T-helper 22 cell (primary cell): Measurements from ENCODE around the gene PRKCB.
"Not testable (repeated sequence)": the region's sequence is repeated elsewhere in the genome, so short reads cannot be mapped to it uniquely, and the experiment has no call there.

Experiments
- DNase-seq: peaks from one replicate; pipeline ENCODE4 v3.0.0-alpha.2; 2020; ENCODE audit warnings: low read depth

The PRKCB gene

DNA sequence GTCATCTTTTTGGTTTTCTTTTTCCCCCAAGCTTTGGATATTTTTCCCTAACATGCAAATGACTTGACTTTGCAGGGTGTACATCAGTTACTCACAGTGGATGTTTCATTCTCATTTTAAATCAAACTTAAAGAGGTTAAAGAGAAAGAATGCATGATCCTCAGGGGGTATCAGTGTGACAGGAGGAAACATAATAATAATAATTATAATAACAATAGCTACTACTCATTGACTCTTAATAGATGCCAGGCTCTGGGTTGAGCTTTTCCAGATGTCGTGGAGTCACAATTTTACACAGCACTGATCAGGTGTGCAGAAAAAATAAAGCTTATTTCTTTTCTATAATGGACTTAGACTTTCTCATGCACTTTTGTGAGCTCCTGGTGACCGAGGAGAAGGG, 263.1 kb downstream of the PRKCB start:
- DNase-seq: no peak

DNA sequence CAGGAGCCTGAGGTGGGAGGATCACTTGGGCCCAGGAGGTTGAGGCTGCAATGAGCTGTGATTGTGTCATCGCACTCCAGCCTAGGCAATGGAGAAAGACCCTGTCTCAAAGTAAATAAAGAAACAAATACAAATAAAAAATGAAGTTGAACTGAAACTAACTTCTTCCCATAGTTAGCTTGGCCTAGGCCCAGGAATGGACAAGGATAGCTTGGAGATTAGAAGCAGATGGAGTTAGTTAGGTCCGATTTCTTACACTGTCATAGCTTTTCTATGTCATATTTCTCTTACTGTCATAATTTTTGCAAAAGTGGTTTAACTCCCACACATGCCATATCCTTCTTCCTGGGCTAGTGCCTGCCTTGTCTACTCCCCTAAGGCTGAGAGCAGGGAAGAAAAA, 265.6 kb downstream of the PRKCB start:
- DNase-seq: no peak

DNA sequence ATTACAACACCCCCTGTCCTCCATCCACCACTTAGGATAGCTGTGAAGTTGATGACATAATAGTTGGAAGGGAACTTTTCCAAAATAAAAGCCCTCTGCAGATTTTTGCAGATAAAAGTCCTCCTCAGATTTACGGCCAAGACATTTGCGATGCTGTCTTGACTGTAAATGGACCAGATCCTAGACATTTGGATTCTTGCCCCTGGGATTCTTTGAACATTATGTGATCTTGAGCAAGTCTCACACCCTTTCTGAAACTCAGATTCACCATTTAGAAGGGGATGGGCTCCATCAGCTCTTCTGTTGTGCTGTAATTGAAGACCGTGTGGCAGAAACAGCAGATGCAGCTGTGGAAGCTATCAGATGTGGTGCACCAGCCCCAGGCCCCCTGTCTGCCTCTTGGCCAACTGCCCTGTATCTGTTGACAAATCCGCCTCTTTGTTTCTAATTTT, 266.5 kb downstream of the PRKCB start:
- DNase-seq: no peak

DNA sequence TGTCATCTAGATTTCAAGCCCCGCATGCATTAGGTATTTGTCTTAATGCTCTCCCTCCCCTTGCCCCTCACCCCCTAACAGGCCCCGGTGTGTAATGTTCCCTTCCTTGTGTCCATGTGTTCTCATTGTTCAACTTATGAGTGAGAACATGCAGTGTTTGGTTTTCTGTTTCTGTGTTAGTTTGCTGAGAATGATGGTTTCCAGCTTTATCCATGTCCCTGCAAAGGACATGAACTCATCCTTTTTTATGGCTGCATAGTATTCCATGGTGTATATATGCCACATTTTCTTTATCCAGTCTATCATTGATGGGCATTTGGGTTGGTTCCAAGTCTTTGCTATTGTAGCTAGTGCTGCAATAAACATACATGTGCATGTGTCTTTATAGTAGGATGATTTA, 269.7 kb downstream of the PRKCB start:
- not testable (repeated sequence) for DNase-seq

DNA sequence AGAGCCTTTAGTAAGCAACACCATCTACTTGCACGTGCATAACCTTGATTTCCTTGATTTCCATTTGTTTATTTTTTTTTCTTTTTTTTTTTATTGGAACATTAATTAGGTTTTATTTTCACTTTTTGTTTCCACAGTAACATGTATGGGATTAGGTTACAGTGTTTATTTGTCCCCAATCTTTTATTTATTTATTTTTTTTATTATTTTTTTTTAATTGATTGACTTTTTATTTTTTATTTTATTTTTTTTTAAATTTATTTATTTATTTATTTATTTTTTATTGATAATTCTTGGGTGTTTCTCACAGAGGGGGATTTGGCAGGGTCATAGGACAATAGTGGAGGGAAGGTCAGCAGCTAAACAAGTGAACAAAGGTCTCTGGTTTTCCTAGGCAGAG, 272.3 kb downstream of the PRKCB start:
- DNase-seq: not testable (repeated sequence)

DNA sequence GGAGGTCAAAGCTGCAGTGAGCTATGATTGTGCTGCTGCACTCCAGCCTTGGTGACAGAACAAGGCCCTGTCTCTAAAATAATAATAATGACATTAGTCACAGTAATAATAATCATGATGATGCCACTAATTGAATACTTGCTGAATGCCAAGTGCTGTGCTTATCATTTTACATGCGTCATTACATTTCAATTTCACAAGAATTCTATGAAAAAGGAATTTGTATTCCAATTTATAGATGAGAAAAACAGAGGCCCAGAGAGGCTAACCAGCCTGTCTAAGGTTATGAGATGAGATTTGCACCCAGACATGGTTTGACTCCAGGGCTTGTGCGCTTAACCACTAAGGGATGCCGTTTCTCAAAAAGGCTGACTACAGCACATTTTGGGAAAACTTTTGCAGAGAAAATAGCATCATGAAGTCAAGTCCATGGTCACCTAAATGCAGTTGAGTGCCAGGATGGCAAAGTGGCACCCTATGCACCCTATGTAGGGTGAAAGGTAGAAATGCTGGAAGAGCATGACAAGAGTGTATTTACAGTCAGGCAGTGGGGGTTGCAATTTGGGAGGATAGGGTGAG, 276.0 kb downstream of the PRKCB start:
- DNase-seq: no peak

DNA sequence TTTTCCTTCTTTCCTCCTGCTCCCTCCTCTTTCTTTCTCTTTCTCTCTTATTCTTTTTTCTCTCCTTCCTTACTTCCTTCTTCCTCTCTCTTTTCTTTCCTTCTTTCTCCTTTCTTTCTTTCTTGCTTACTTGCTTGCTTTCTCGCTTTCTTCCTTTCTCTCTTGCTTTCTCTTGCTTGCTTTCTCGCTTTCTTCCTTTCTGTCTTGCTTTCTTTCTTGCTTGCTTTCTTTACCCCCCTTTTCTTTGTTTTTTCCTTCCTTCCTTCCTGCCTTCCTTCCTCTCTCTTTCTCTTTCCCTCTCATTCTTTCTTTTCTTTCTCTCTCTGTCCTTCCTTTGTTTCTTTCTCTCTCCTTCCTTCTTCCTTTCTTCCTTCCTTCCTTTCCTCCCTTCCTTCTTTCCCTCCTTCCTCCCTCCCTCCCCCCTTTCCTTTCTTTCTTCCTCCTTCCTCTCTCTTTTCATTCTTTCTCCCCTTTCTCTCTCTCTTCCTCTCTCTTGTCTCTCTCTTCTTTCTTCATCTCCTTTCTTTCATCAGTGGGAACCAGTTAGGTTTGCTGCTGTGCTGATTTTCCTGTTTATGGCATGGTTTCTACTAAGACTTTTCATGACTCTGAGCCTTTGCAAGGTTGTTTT, 277.4 kb downstream of the PRKCB start:
- DNase-seq: no peak

DNA sequence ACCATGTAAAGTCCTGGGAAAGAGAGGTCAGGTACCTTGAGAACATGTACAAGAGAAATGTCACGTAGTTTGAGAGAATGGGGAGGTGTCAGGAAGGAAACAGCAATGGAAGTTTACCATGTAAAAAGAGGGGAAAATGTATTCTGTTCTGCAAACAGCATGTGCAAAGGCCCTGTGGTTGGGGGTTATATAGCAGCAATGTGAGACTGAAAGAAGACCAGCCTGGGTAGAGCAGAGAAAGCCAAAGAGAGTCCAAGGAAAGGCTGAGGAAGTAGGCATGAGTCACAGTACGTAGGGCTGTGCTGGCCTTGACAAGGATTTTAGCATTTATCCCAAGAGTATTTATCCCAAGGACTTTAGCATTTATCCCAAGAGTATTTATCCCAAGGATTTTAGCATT, 279.1 kb downstream of the PRKCB start:
- DNase-seq: no peak

DNA sequence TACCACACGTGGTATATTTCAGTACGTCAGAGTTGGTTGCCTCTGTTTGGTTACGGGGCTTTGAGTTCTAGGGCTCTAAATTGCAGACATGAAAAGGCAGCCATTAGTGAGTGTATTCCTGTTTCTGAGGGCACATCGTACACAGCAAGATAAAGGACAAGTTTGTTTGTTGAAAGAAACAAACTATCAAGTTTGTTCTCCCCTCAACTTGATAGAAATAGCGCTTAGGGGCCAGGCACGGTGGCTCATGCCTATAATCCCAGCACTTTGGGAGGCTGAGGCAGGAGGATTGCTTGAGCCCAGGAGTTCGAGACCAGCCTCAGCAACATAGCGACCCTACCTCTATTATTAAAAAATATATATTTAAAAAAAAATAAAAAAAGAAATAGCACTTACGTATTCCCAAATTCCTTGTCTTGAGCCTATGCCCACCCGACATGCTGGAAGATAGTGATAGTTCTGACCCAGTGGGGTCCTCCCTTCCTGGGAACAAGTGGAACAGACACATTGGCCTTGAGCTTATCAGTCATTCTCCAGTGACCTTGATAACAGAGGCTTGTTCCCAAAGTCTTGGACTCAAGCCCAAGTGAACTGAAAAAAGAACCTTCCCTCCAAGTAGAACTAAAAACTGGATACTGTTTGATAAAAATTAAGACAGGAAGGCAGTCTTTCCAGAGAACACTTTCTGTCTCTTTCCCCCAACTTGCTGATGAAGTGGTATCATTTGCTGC, 280.4 kb downstream of the PRKCB start:
- DNase-seq: no peak

DNA sequence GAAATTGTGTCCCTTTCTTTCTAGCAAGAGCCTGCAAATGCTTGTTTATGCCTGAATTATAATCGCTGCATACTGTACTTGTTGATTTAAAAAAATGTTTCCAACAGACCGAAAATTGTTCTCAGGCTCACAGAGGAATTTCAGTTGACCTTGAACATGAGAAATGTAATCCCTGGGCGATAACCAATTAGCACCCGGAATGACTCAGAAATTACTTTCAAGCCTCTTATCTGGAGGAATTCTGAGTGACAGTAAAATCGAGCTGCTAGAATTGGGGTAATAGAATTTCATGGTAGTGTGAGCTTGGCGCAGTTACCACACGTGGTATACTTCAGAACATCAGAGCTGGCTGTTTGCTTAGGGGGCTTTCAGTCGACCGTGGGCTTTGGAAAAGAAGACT, 281.2 kb downstream of the PRKCB start:
- no peak for DNase-seq

DNA sequence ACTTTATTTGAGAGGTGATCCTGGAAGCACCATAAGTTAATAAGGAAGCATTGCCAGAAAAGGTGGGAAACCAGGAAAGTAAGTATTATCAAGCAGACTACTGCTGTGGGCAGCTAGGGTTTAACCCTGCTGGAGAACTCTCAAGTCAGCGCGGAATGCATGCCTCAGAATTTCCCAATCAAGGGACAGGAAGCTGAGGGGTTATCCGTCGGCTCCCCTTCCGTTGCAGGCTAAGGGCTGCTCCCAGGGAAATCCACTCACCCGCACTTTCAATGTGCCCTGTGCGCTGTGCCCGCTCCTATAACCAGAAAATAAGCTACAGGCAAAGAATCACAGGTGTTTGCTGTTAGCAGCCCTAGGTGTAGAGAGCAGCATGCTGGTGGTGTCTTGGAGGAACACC, 281.9 kb downstream of the PRKCB start:
- no peak for DNase-seq

DNA sequence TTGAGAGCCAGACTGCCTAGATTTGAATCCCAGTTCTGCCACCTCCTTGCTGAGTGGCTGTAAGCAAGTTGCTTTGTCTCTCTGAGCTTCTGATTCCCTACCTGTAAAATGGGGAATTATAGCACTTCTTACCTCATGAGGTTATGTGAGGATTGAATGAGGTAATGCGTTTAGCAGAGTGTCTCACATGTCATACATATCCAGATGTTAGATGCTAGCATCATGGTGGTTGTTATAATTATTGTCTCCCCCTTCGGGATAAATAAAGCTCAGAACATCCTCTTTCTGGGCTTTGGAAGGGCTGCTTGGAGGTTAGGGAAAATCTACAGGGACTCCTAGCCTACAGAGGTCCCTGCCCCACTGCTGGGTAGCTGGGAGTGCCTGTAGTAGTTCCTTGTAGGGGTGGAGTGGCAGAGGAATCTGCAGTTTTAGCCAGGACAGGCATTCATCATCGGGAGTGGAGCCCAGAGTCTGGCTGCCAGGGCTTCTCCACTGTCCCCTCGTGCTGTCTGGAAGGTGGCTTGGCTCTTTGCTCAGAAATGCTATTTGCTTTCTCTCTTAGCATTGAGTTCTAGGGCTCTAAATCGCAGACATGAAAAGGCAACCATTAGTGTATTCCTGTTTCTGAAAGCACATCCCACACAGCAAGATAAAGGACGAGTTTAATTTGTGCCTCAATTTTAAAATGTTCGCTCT, 282.5 kb downstream of the PRKCB start:
- DNase-seq: no peak

DNA sequence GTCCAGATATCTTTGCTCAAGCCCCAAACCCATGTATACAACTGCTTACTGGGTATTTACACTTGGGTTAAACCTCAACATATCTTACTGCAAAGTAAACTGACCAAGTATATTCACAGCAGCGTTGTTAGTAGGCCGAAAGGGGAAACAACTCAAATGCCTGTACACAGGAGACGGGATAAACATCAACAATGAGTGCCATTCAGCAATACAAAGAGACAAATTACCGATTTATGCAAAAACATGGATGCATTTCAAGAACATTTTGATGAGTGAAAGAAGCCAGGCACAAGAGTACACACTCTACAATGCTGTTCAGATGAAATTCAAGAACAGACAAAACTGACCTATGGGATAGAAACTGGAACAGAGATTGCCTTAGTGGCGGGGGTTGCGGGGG, 284.0 kb downstream of the PRKCB start:
- no peak for DNase-seq

DNA sequence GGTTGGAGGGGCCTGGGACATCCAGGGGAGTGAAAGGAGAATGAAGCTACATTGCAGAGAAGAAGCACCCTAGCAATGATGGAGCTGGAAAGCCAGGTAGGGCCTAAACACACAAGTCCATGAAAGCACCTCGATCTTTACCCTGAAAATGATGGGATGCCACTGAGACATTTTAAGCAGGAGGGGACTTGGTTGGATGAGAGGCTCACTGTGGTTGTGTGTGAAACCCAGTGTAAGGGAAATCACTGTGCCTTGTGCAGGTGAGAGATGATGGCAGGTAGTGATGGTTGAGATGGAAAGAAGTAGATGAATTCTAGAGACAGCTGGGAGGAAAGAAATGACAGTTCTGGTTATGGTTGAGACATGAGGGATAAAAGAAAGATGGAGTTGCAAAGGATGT, 287.5 kb downstream of the PRKCB start:
- DNase-seq: no peak

DNA sequence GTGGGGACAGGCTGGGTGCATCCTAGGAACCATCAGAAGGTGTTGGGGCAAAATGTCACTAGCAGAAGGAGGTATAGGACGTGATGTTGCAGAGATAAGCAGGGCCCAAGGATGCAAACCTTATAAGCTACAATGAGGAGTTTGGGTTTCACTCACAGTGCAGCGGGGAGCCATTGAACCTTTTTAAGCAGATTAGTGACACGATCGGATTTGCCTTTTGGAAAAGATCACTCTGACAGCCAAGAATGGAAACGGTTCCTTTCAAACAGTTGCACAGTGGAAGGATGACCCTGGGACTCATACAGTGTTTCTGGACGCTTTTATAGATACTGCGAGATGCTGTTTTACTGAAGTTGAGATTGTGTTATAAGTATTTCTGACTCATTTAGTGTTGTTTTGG, 288.5 kb downstream of the PRKCB start:
- no peak for DNase-seq

DNA sequence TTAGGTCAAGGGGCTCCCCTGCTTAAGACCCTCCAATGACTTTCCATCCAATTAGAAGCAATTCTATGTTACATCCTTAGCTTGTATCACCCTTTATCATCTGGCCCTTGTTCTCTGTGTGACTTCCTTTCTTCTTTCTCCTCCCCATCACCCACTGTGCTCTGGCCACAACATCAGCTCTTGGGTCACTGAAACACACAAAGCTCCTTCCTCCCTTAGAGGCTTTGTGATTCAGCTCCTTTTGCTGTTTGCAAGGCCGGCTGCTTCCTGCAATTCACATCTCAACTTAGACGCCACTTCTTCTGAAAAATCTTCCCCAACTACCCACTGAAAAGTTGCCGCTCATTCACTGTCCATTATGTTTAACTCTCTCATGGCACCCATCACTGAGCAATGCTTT, 289.4 kb downstream of the PRKCB start:
- no peak for DNase-seq

DNA sequence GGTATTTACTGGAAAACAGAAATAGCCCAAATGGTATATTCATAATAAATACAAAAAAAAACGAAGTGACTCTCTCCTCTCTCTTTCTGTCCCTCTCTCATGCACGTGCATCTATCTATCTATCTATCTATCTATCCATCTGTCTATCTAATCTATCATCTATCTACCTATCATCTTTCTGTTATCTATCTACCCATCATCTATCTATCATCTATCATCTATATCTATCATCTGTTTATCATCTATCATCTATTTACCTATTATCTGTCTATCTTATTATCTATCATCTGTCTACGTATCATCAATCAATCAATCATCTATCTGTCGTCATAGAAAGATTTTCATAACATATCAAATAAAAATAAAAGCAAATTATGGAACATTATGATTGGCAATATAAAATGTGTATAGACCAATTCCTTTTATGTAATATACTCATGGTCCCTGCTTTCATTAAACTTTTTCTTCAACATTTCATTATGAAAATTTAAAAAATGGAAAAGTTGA, 293.7 kb downstream of the PRKCB start:
- DNase-seq: no peak

DNA sequence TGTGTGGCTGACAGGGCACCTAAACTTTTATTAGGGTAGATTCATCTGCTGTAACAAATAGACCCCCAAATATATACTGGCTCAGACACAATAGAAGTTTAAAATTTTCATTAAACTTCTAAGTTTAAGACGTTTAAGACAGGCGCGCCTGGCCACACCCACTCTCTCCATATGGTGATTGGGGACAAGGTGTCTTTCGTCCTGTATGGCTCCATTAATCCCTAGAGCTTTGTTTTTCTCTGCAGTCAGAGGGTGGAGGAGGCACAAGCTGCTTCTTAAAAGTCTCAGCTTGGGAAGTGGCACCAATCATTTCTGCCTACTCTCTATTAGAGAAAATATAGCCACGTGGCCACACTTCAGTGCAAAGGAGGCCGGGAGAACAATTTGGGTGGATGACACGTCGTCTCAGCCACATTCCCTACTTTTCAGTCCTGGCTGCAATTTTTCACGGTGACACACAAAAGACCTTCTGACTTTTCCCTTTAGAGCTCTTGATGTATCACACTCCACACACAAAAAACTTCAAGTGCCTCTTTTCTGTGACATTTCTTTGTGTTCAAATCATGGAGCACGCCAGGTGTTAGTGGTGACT, 294.8 kb downstream of the PRKCB start:
- no peak for DNase-seq

DNA sequence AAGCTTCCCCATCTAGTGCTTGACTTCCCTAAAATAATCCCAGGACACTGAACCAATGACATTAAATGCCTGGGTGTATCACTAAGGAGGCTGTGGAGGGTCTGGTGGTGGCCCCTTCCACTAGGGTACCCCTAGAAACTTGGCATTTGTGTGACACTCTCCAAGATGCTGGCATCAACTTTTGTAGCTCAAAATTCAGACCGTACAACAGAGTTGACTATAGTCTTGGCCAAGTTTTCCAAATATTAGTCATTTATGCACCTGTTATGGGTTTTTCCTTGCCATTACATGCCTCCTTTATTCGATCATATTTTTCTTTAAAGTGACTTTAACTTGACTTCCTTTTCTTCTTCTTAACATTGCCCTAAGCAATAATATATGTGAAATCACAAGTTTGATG, 295.5 kb downstream of the PRKCB start:
- DNase-seq: no peak

DNA sequence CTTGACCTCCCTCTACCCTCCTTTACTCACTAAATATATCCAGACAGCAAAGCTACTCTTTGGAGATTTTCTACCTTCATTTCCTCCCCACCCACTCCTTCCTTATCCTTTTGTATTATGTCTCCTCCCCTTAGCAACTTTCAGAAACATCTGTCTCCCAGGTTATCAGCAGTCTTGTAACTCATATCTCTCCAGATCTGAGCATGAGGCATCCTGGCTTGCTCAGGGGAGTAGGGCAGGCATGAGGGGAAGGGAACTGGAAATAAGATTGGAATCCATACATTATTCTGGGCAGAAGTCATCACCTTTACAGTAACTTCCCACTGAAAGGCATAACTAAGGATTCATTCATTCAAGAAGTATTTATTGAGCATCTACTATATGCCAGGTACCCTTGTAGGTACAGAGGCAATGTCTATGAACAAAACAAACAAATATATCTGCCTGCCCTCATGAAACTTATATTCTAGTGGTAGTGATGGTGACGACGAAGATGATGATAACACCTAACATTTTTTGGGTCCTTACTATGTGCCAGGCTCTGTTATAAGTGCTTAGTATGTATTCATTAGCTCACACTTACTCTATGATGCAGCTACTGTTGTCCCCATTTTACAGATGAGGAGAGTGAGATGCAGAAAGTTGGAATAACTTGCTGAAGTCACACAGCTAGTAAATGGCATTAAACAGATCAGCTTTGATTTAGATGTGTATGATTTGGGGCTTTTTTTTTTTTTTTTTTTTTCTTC, 296.4 kb downstream of the PRKCB start:
- no peak for DNase-seq

DNA sequence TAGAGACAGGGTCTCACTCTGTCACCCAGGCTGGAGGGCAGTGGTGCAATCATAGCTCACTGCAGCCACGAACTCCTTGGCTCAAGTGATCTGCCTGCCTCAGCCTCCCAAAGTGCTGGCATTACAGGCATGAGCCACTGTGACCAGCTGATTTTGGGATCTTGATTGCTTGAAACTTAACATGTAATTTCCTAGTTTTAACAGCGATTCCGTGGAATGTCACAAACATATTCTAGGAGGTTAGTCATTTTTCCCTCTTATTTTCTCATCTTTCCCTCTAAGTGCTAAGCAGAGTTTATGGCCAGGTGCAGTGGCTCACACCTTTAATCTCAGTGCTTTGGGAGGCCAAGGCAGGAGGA, 297.0 kb downstream of the PRKCB start:
- DNase-seq: no peak
